ENCODE data around the gene AP2A2. TPM values are rescaled to one million over a fixed set of nuclear protein-coding genes. Genes with fewer than 3 reads are reported as not detected.

AP2A2 gene
- total RNA-seq, 4 donors from 2014 or later, result 70.5 to 130 (median 102) TPM

- no peak overlapping the region for H3K4me3 ChIP-seq
- H3K9me3 ChIP-seq, result no peaks in the 10 kb centered on the region
- TF ChIP-seq POLR2AphosphoS5 (IDR thresholded peaks at IDR 0.05), result no peak
- no peak for TF ChIP-seq POLR2A (IDR thresholded peaks at IDR 0.05)
- no peak for TF ChIP-seq CTCF (IDR thresholded peaks at IDR 0.05)
- no peak for TF ChIP-seq EP300 (IDR thresholded peaks at IDR 0.05; ENCODE audit: low read depth)
- H3K4me1 ChIP-seq, result no peaks in the 10 kb centered on the region
- peaks cover 0 to 41% (median 18%) of the 10 kb centered on the region in 4 donors for H3K36me3 ChIP-seq
- H3K27me3 ChIP-seq, result no peaks in the 10 kb centered on the region
- H3K27ac ChIP-seq, result no peak overlapping the region
- intact Hi-C loops (cut with DNase I; ENCODE audit: low total_unique reads), result no loop called here
- in situ Hi-C loops (cut with MboI; ENCODE audit: low pct_ligation_motif_present in 1 of 4, low pct_unique_long_range_greater_than_20kb in 1 of 4, low sequenced_read_pairs in 3 of 4), result no loop called here
- DNase-seq, result no peak
- WGBS, 2 donors (ENCODE audit: low coverage in 1 of 2), result 100% methylated on average over 7 of the region's 9 CpGs; no CpG with 5 or more reads in 1 of the 2 donors
Measured at GRCh38 chr11:986952-987305, 61.3 kb downstream of the AP2A2 start.

GRCh38 chr11:987671-988070, 62.0 kb downstream of the AP2A2 start:
- intact Hi-C loops (cut with DNase I; ENCODE audit: low total_unique reads) (no loop called here), in situ Hi-C loops (cut with MboI; ENCODE audit: low pct_ligation_motif_present in 1 of 4, low pct_unique_long_range_greater_than_20kb in 1 of 4, low sequenced_read_pairs in 3 of 4) (no loop called here)
- H3K27ac ChIP-seq, result no peak overlapping the region
- 80 to 89% methylated on average over 1 to 13 of the region's 15 CpGs for WGBS, 2 donors (ENCODE audit: low coverage in 1 of 2)
- H3K27me3 ChIP-seq, result no peaks in the 10 kb centered on the region
- no peak for DNase-seq
- H3K9me3 ChIP-seq, result no peaks in the 10 kb centered on the region
- no peak overlapping the region for H3K4me3 ChIP-seq
- no peak for TF ChIP-seq POLR2A (IDR thresholded peaks at IDR 0.05)
- TF ChIP-seq POLR2AphosphoS5 (IDR thresholded peaks at IDR 0.05), result no peak
- TF ChIP-seq CTCF (IDR thresholded peaks at IDR 0.05), result no peak
- no peak for TF ChIP-seq EP300 (IDR thresholded peaks at IDR 0.05; ENCODE audit: low read depth)
- peaks cover 0 to 36% (median 17%) of the 10 kb centered on the region in 4 donors for H3K36me3 ChIP-seq
- no peaks in the 10 kb centered on the region for H3K4me1 ChIP-seq

- WGBS, 2 donors (ENCODE audit: low coverage in 1 of 2), result 93% methylated on average over 10 of the region's 10 CpGs; no CpG with 5 or more reads in 1 of the 2 donors
- TF ChIP-seq POLR2AphosphoS5 (IDR thresholded peaks at IDR 0.05) (no peak), CTCF (IDR thresholded peaks at IDR 0.05) (no peak), POLR2A (IDR thresholded peaks at IDR 0.05) (no peak), EP300 (IDR thresholded peaks at IDR 0.05; ENCODE audit: low read depth) (no peak)
- Histone ChIP-seq H3K27ac (no peak overlapping the region), H3K9me3 (no peaks in the 10 kb centered on the region), H3K27me3 (no peaks in the 10 kb centered on the region), H3K36me3 (peaks cover 0 to 57% (median 16%) of the 10 kb centered on the region in 4 donors), H3K4me1 (no peaks in the 10 kb centered on the region), H3K4me3 (no peak overlapping the region)
- DNase-seq, result no peak
- in situ Hi-C loops (cut with MboI; ENCODE audit: low pct_ligation_motif_present in 1 of 4, low pct_unique_long_range_greater_than_20kb in 1 of 4, low sequenced_read_pairs in 3 of 4), result no loop called here
- intact Hi-C loops (cut with DNase I; ENCODE audit: low total_unique reads), result no loop called here
Measured at GRCh38 chr11:990101-990500, 64.4 kb downstream of the AP2A2 start.

GRCh38 chr11:991034-991433, 65.4 kb downstream of the AP2A2 start:
- no peak for DNase-seq
- in situ Hi-C loops (cut with MboI; ENCODE audit: low pct_ligation_motif_present in 1 of 4, low pct_unique_long_range_greater_than_20kb in 1 of 4, low sequenced_read_pairs in 3 of 4), result no loop called here

More at GRCh38 chr11:991034-991433, 65.4 kb downstream of the AP2A2 start:
- H3K9me3 ChIP-seq, result no peaks in the 10 kb centered on the region
- H3K4me3 ChIP-seq, result no peak overlapping the region
- H3K27ac ChIP-seq, result no peak overlapping the region
- H3K27me3 ChIP-seq, result no peaks in the 10 kb centered on the region
- no peak for TF ChIP-seq POLR2AphosphoS5 (IDR thresholded peaks at IDR 0.05)
- no peak for TF ChIP-seq EP300 (IDR thresholded peaks at IDR 0.05; ENCODE audit: low read depth)
- no peak for TF ChIP-seq POLR2A (IDR thresholded peaks at IDR 0.05)
- no peak for TF ChIP-seq CTCF (IDR thresholded peaks at IDR 0.05)
- no peaks in the 10 kb centered on the region for H3K4me1 ChIP-seq
- H3K36me3 ChIP-seq, result peaks cover 0 to 49% (median 12%) of the 10 kb centered on the region in 4 donors
- intact Hi-C loops (cut with DNase I; ENCODE audit: low total_unique reads), result no loop called here
- WGBS, 2 donors (ENCODE audit: low coverage in 1 of 2), result 83% methylated on average over 12 of the region's 12 CpGs; no CpG with 5 or more reads in 1 of the 2 donors
